Tibial artery (tissue), 4 donors: ENCODE data around the gene TRIM26.

Experiments
- DNase-seq, 2 donors: peaks; one replicate each; pipeline ENCODE4 v3.0.0-alpha.2; 2019
- H3K27ac ChIP-seq, 2 donors: fragments of 200-600 bp; sonication (generic) in 1 of 2; 1 replicate in 1 of 2; 2 replicates in 1 of 2; pipeline ENCODE4 v1.5.1; 2018 to 2019; ENCODE audit warnings: mild to moderate bottlenecking in 1 of 2
- H3K27me3 ChIP-seq, 2 donors: fragments of 200-600 bp; sonication (generic) in 1 of 2; one replicate each; pipeline versions ENCODE4 v1.5.1 to v1.6.0; 2016 to 2019
- H3K36me3 ChIP-seq, 3 donors: fragments of 200-600 bp; sonication (generic) in 2 of 3; one replicate each; pipeline ENCODE4 v1.5.1; 2016 to 2019; ENCODE audit warnings: mild to moderate bottlenecking in 2 of 3
- H3K4me1 ChIP-seq, 4 donors: fragments of 200-600 bp; sonication (generic) in 2 of 4; 1 replicate in 3 of 4; 2 replicates in 1 of 4; pipeline ENCODE4 v1.5.1; 2016 to 2019
- H3K4me3 ChIP-seq, 2 donors: fragments of 200-600 bp; sonication (generic) in 1 of 2; 1 replicate in 1 of 2; 2 replicates in 1 of 2; pipeline ENCODE4 v1.5.1; 2018 to 2019; ENCODE audit warnings: mild to moderate bottlenecking in 2 of 2
- H3K9me3 ChIP-seq, 3 donors: fragments of 200-600 bp; sonication (generic) in 1 of 3; one replicate each; pipeline ENCODE4 v1.5.1; 2016 to 2019
- CTCF ChIP-seq, 2 experiments: fragments of 200-600 bp in 1 of 2; fragments of 450-650 bp in 1 of 2; IDR thresholded peaks; one replicate each; pipeline ENCODE4 v1.5.1; 2017 to 2019; ENCODE audit warnings: antibody characterized with exemption in 2 of 2, mild to moderate bottlenecking in 1 of 2, moderate library complexity in 1 of 2
- intact Hi-C: fragments of 100-400 bp; cut with DNase I; formaldehyde crosslinking; loops from one replicate; pipeline ENCODE4 v1.15.0; 2023; ENCODE audit warnings: low total_unique reads

TRIM26 gene

GRCh38 chr6:30244560-30244959 lies 31.4 kb upstream of the TRIM26 start:
- H3K9me3 ChIP-seq = no peaks in the 10 kb centered on the region
- intact Hi-C loops = no loop called here
- no peaks in the 10 kb centered on the region for H3K27me3 ChIP-seq
- no peak for TF ChIP-seq CTCF (IDR thresholded peaks at IDR 0.05)
- H3K36me3 ChIP-seq = no peaks in the 10 kb centered on the region
- no peak overlapping the region for H3K27ac ChIP-seq
- no peaks in the 10 kb centered on the region for H3K4me1 ChIP-seq
- H3K4me3 ChIP-seq = no peak overlapping the region
- no peak for DNase-seq

GRCh38 chr6:30238178-30238795 lies 25.1 kb upstream of the TRIM26 start:
- no peak for DNase-seq

GRCh38 chr6:30234356-30234755 lies 21.1 kb upstream of the TRIM26 start:
- Histone ChIP-seq H3K4me3 (no peak overlapping the region), H3K27me3 (no peaks in the 10 kb centered on the region), H3K4me1 (no peaks in the 10 kb centered on the region), H3K27ac (no peak overlapping the region), H3K36me3 (no peaks in the 10 kb centered on the region), H3K9me3 (no peaks in the 10 kb centered on the region)
- DNase-seq = no peak
- intact Hi-C loops = no loop called here
- no peak for TF ChIP-seq CTCF (IDR thresholded peaks at IDR 0.05)

More at GRCh38 chr6:30238178-30238795, 25.1 kb upstream of the TRIM26 start:
- intact Hi-C loops = no loop called here
- H3K36me3 ChIP-seq = no peaks in the 10 kb centered on the region
- no peaks in the 10 kb centered on the region for H3K27me3 ChIP-seq
- no peak overlapping the region for H3K27ac ChIP-seq
- no peaks in the 10 kb centered on the region for H3K4me1 ChIP-seq
- no peak for TF ChIP-seq CTCF (IDR thresholded peaks at IDR 0.05)
- H3K9me3 ChIP-seq = no peaks in the 10 kb centered on the region
- H3K4me3 ChIP-seq = no peak overlapping the region

- Histone ChIP-seq H3K36me3 (no peaks in the 10 kb centered on the region), H3K4me1 (no peaks in the 10 kb centered on the region), H3K9me3 (no peaks in the 10 kb centered on the region), H3K27me3 (no peaks in the 10 kb centered on the region), H3K4me3 (no peak overlapping the region), H3K27ac (no peak overlapping the region)
- no peak for DNase-seq
- no peak for TF ChIP-seq CTCF (IDR thresholded peaks at IDR 0.05)
- intact Hi-C loops = no loop called here
Measured at GRCh38 chr6:30231067-30231466, 17.9 kb upstream of the TRIM26 start.

- no peaks in the 10 kb centered on the region for H3K36me3 ChIP-seq
- no peaks in the 10 kb centered on the region for H3K9me3 ChIP-seq
- no peak for TF ChIP-seq CTCF (IDR thresholded peaks at IDR 0.05)
- no peak overlapping the region for H3K27ac ChIP-seq
- DNase-seq = no peak
- intact Hi-C loops = no loop called here
- H3K4me3 ChIP-seq = no peak overlapping the region
- H3K27me3 ChIP-seq = no peaks in the 10 kb centered on the region
- no peaks in the 10 kb centered on the region for H3K4me1 ChIP-seq
Measured at GRCh38 chr6:30227763-30228487, 14.7 kb upstream of the TRIM26 start.
